H1 (cell line): ENCODE data around the gene TUNAR. TPM values are rescaled to one million over a fixed set of nuclear protein-coding genes. Genes with fewer than 3 reads are reported as not detected.

Source experiments
- CTCF ChIA-PET: fragments of 300-600 bp; sonication (Branson Sonifier 250); formaldehyde crosslinking; loops from one replicate; lab custom pipeline; 2021; ENCODE audit not compliant: partially characterized antibody; lab: Charles Lee
- POLR2A ChIA-PET: fragments of 300-600 bp; sonication (Branson Sonifier 250); formaldehyde crosslinking; loops from one replicate; lab custom pipeline; 2021; ENCODE audit warnings: inconsistent platforms; ENCODE audit not compliant: partially characterized antibody; lab: Charles Lee
- DNase-seq, 2 experiments: peaks; one replicate each; pipeline versions ENCODE4 v3.0.0 to v3.0.0-alpha.2; 2010 to 2022; ENCODE audit warnings: low spot score in 2 of 2, low read depth in 1 of 2, mixed read lengths in 1 of 2
- FAIRE-seq: peaks from 2 replicates; lab custom pipeline; 2011; peaks lifted over from hg19 to GRCh38; lab: Jason Lieb, UNC
- H2AFZ ChIP-seq: 2 replicates; pipeline ENCODE4 v1.8.1; 2012; ENCODE audit warnings: low read length, inconsistent platforms
- H2AK5ac ChIP-seq: 2 replicates; pipeline ENCODE4 v1.6.1; 2013; ENCODE audit warnings: low read depth, low read length
- H2BK120ac ChIP-seq: replicated peaks from 2 replicates; pipeline ENCODE3; 2013; ENCODE audit warnings: low read depth, low read length, inconsistent platforms
- H2BK12ac ChIP-seq: 2 replicates; pipeline ENCODE4 v1.6.1; 2013; ENCODE audit warnings: low read depth, low read length
- H2BK15ac ChIP-seq: 2 replicates; pipeline ENCODE4 v1.6.1; 2013; ENCODE audit warnings: low read length
- H2BK20ac ChIP-seq: 2 replicates; pipeline ENCODE4 v1.6.1; 2013; ENCODE audit warnings: low read length
- H2BK5ac ChIP-seq: 2 replicates; pipeline ENCODE4 v1.6.1; 2013; ENCODE audit warnings: low read depth, low read length
- H3K14ac ChIP-seq: 2 replicates; pipeline ENCODE4 v1.6.1; 2013; ENCODE audit warnings: inconsistent platforms; ENCODE audit not compliant: insufficient read length
- H3K18ac ChIP-seq: 2 replicates; pipeline ENCODE4 v1.6.1; 2013; ENCODE audit warnings: low read length; ENCODE audit errors: extremely low read depth
- H3K23ac ChIP-seq: 2 replicates; pipeline ENCODE4 v1.6.1; 2013; ENCODE audit warnings: inconsistent platforms; ENCODE audit not compliant: insufficient read length
- H3K23me2 ChIP-seq: 2 replicates; pipeline ENCODE4 v1.6.1; 2013; ENCODE audit warnings: low read depth, low read length
- H3K27ac ChIP-seq: 2 replicates; pipeline ENCODE4 v1.6.1; 2011; ENCODE audit warnings: low read depth, low read length, inconsistent platforms
- H3K27me3 ChIP-seq, 4 experiments: replicated peaks in 1 of 4; 1 replicate in 1 of 4; 2 replicates in 3 of 4; pipeline versions ENCODE4 v1.6.1 to v1.8.1; 2011 to 2013; ENCODE audit warnings: low read length in 3 of 4, mild to moderate bottlenecking in 3 of 4, inconsistent platforms in 2 of 4, mixed read lengths in 2 of 4, moderate library complexity in 1 of 4; ENCODE audit not compliant: control insufficient read depth in 3 of 4, insufficient read depth in 3 of 4; ENCODE audit errors: extremely low read depth in 1 of 4
- H3K36me3 ChIP-seq, 4 experiments: 2 replicates each; pipeline versions ENCODE4 v1.6.1 to v1.8.1; 2011 to 2013; ENCODE audit warnings: mild to moderate bottlenecking in 4 of 4, low read length in 3 of 4, moderate library complexity in 2 of 4, control low read depth in 1 of 4, inconsistent platforms in 1 of 4; ENCODE audit not compliant: insufficient read depth in 4 of 4, control insufficient read depth in 2 of 4
- H3K4ac ChIP-seq: replicated peaks from 2 replicates; pipeline ENCODE3; 2013; ENCODE audit warnings: low read length, low read depth, mixed read lengths, inconsistent platforms; ENCODE audit not compliant: insufficient read length
- H3K4me1 ChIP-seq, 4 experiments: replicated peaks in 1 of 4; 1 replicate in 1 of 4; 2 replicates in 3 of 4; pipeline versions ENCODE4 v1.6.1 to v1.8.1; 2011 to 2013; ENCODE audit warnings: low read length in 3 of 4, inconsistent platforms in 2 of 4, mixed read lengths in 1 of 4; ENCODE audit not compliant: insufficient read depth in 4 of 4, control insufficient read depth in 3 of 4
- H3K4me2 ChIP-seq, 2 experiments: 2 replicates each; pipeline versions ENCODE4 v1.6.1 to v1.8.1; 2011 to 2013; ENCODE audit warnings: low read depth in 2 of 2, low read length in 2 of 2, control low read depth in 1 of 2, inconsistent platforms in 1 of 2, mild to moderate bottlenecking in 1 of 2; ENCODE audit not compliant: insufficient read depth in 1 of 2
- H3K4me3 ChIP-seq, 4 experiments: fragments of 200-600, 300-600 bp in 1 of 4; sonication (generic), shearing (Covaris generic), sonication (Bioruptor Twin) in 1 of 4; 2 replicates each; pipeline versions ENCODE4 v1.5.1 to v1.8.1; 2011 to 2016; ENCODE audit warnings: low read length in 4 of 4, low read depth in 3 of 4, control low read depth in 2 of 4, inconsistent platforms in 2 of 4, mild to moderate bottlenecking in 2 of 4, mixed read lengths in 1 of 4, moderate library complexity in 1 of 4; ENCODE audit not compliant: insufficient read depth in 2 of 4; ENCODE audit errors: extremely low read depth in 1 of 4
- H3K56ac ChIP-seq: replicated peaks from 2 replicates; pipeline ENCODE3; 2013; ENCODE audit warnings: low read depth, mild to moderate bottlenecking, mixed read lengths, low read length, inconsistent platforms; ENCODE audit not compliant: insufficient read length
- H3K79me1 ChIP-seq: 2 replicates; pipeline ENCODE4 v1.6.1; 2013; ENCODE audit warnings: low read depth, low read length, control low read depth
- H3K79me2 ChIP-seq, 2 experiments: 2 replicates each; pipeline versions ENCODE4 v1.6.1 to v1.8.1; 2012 to 2013; ENCODE audit warnings: low read length in 2 of 2, mild to moderate bottlenecking in 2 of 2, inconsistent platforms in 1 of 2; ENCODE audit not compliant: insufficient read depth in 2 of 2, control insufficient read depth in 1 of 2
- H3K9ac ChIP-seq, 4 experiments: replicated peaks in 1 of 4; 1 replicate in 1 of 4; 2 replicates in 3 of 4; pipeline versions ENCODE4 v1.6.1 to v1.8.1; 2011 to 2013; ENCODE audit warnings: low read depth in 3 of 4, low read length in 3 of 4, control low read depth in 2 of 4, mild to moderate bottlenecking in 2 of 4, moderate library complexity in 2 of 4, inconsistent platforms in 1 of 4; ENCODE audit errors: extremely low read depth in 1 of 4
- H3K9me3 ChIP-seq, 2 experiments: 2 replicates each; pipeline versions ENCODE4 v1.6.1 to v1.8.1; 2012 to 2013; ENCODE audit warnings: mild to moderate bottlenecking in 2 of 2, moderate library complexity in 2 of 2, control low read depth in 1 of 2, inconsistent platforms in 1 of 2, low read depth in 1 of 2, low read length in 1 of 2, mixed read lengths in 1 of 2; ENCODE audit not compliant: insufficient read depth in 2 of 2
- H4K20me1 ChIP-seq, 2 experiments: replicated peaks in 1 of 2; 2 replicates each; pipeline versions ENCODE3 to v1.8.1; 2011 to 2013; ENCODE audit warnings: inconsistent platforms in 2 of 2, low read length in 2 of 2, mild to moderate bottlenecking in 1 of 2; ENCODE audit not compliant: insufficient read depth in 2 of 2, control insufficient read depth in 1 of 2
- H4K5ac ChIP-seq: 2 replicates; pipeline ENCODE4 v1.6.1; 2013; ENCODE audit warnings: low read length, low read depth, mixed read lengths, inconsistent platforms; ENCODE audit not compliant: insufficient read length
- H4K8ac ChIP-seq: 2 replicates; pipeline ENCODE4 v1.8.0; 2013; ENCODE audit warnings: mild to moderate bottlenecking, moderate library complexity, low read length, inconsistent platforms; ENCODE audit not compliant: insufficient read depth; ENCODE audit errors: extremely low read depth
- H4K91ac ChIP-seq: replicated peaks from 2 replicates; pipeline ENCODE3; 2013; ENCODE audit warnings: low read length, mixed read lengths, inconsistent platforms; ENCODE audit not compliant: insufficient read length
- ASH2L ChIP-seq: fragments of 200-600, 300-600 bp; sonication (generic); IDR thresholded peaks from one replicate; pipeline ENCODE4 v1.7.1; 2017; ENCODE audit warnings: low read length
- CHD2 ChIP-seq: IDR thresholded peaks from 2 replicates; pipeline ENCODE4 v1.6.1; 2012; ENCODE audit warnings: low read length, improper control_type of control experiment
- E2F6 ChIP-seq: IDR thresholded peaks from 2 replicates; pipeline ENCODE4 v1.6.1; 2012; ENCODE audit warnings: inconsistent platforms
- KDM4A ChIP-seq: IDR thresholded peaks from one replicate; pipeline ENCODE4 v1.7.1; 2012; ENCODE audit warnings: low read depth, mild to moderate bottlenecking, moderate library complexity, low read length, inconsistent platforms; ENCODE audit not compliant: severe bottlenecking
- SIX5 ChIP-seq: IDR thresholded peaks from 2 replicates; pipeline ENCODE4 v1.6.1; 2011; ENCODE audit warnings: mild to moderate bottlenecking, low read depth, low read length
- SUZ12 ChIP-seq: fragments of 200-600 bp; sonication (generic); IDR thresholded peaks from 2 replicates; pipeline ENCODE4 v1.6.1; 2012; ENCODE audit warnings: mild to moderate bottlenecking, inconsistent platforms, low read length, moderate library complexity, mixed read lengths
- TAF1 ChIP-seq: IDR thresholded peaks from 2 replicates; pipeline ENCODE4 v1.6.1; 2011; ENCODE audit warnings: mild to moderate bottlenecking, low read depth, low read length
- WGBS, 2 experiments: shearing (Covaris generic) in 1 of 2; methylation state at CpG; one replicate each; pipeline versions ENCODE4 v1.1.6 to v1.1.7; 2013 to 2015; ENCODE audit warnings: low lambda C conversion rate in 2 of 2, mixed read lengths in 2 of 2, inconsistent platforms in 1 of 2, low coverage in 1 of 2, missing lambda C conversion rate in 1 of 2; ENCODE audit not compliant: insufficient replicate concordance in 2 of 2, insufficient coverage in 1 of 2, insufficient read length in 1 of 2; ENCODE audit errors: extremely low coverage in 1 of 2, missing lambda C conversion rate in 1 of 2; 5-methylcytosine and 5-hydroxymethylcytosine counted together
- long read RNA-seq, 2 experiments: library from RNA in 1 of 2; library from capped mRNA in 1 of 2; stranded (forward); transcript quantifications; one replicate each; pipeline ENCODE4 v2.0.0, GENCODE V29; 2021; ENCODE audit warnings: inconsistent platforms in 1 of 2
- polyA minus RNA-seq, 3 experiments: library from RNA; depleted of rRNA, polyadenylated mRNA; stranded (reverse); fragments of >200 nt; gene quantifications; 1 replicate in 2 of 3; 2 replicates in 1 of 3; pipeline ENCODE4 v1.2.3, GENCODE V29; 2011
- polyA plus RNA-seq, 7 experiments: library from polyadenylated mRNA; depleted of rRNA in 3 of 7; stranded (reverse) in 5 of 7; unstranded in 2 of 7; fragments of >200 nt in 5 of 7; fragments of 200-250 nt in 2 of 7; gene quantifications; 1 replicate in 5 of 7; 2 replicates in 1 of 7; 4 replicates in 1 of 7; pipeline versions ENCODE4 v1.2.1 to v1.2.3, GENCODE V29; 2011 to 2013; ENCODE audit warnings: missing spikeins in 2 of 7, mixed read lengths in 2 of 7
- total RNA-seq: library from RNA; stranded (reverse); fragmentation: NEBNext Ultra II Directional; extraction: Animal tissue kit (Norgen Biotek cat#: 25700); gene quantifications from 2 replicates; pipeline ENCODE4 v1.2.1, GENCODE V29; 2021

The TUNAR gene
- total RNA-seq (63.7 and 63.9 TPM in 2 replicates), polyA plus RNA-seq (2011; rRNA removed) (12.3 and 12.8 TPM in 2 replicates), polyA minus RNA-seq (2011; rRNA and poly(A)+ RNA removed) (11.2 and 12.1 TPM in 2 replicates)
- polyA plus RNA-seq (2011; cell fraction: cytosol; rRNA removed) = 18.2 TPM
- polyA plus RNA-seq (2011; cell fraction: nucleus; rRNA removed) = 13.0 TPM
- 48.9 to 70.8 TPM (median 51.8 TPM) in 4 replicates for polyA plus RNA-seq (2012, experiment 1 of 2)
- polyA plus RNA-seq (2012, experiment 2 of 2) = 53.8 TPM
- 46.4 TPM for polyA plus RNA-seq (2013, experiment 1 of 2)
- 49.6 TPM for polyA plus RNA-seq (2013, experiment 2 of 2)
- 16.5 TPM for polyA minus RNA-seq (2011; cell fraction: cytosol; rRNA and poly(A)+ RNA removed)
- polyA minus RNA-seq (2011; cell fraction: nucleus; rRNA and poly(A)+ RNA removed) = 15.7 TPM
- long read RNA-seq, experiment 1, transcript TUNAR-201 (2 exons, 3,197 nt) = major isoform, 10 of 32 reads
- long read RNA-seq, experiment 1, partial matches to known transcripts = 0 of 32 reads
- long read RNA-seq, experiment 1, other reads (novel, unspliced or antisense) = 22 of 32 reads
- long read RNA-seq, experiment 2, partial matches to known transcripts = 0 of 10 reads
- long read RNA-seq, experiment 2, other reads (novel, unspliced or antisense) = 10 of 10 reads

DNA sequence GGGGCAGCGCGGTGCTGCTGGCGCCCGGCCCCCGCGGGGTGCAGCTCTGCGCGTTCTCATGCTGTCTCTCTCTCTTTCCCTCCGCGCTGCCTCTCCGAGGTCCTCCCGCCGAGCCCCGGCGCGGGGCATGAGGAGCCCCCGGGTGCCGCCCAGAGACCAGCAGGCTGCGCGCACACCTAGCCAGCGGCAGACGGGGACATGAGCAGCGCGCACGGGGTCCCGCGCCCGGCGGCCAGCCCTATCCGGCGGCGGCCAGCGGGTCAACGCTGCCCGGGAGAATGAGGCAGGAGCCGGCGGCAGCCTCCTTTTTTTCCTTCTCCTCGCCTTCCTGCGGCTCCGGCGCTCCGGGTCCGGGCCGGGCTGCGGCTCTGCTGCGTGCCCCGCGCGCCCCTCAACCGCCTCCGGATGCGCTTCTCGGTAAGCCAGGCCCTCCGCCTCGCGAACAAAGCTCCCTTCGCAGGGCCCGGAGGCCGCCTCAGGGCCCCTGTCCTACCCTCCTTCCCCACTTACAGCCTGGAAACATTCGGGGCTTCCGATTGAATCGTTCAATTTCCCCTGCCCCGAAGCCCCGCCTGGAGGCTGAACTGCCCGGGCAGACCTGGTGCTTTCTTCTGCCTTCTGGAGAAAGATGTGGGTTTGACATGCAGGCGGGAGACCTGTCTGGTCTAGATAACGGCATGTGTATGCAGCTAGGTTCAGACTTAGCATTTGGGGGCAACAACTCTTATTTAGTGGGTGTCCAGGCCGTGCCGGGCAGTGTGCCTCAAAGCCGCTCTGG, at the start of gene TUNAR:
TUNAR (plus strand) TSS at position 72 of the 778 bp plus-strand sequence.
- Histone ChIP-seq H3K23me2 (peaks cover 16% of the 10 kb centered on the region), H2BK12ac (peak within 1 kb of the TSS; percentile 77; the same call in 1 of the 2 replicates), H3K4me1 (peaks cover 9 to 23% (median 19%) of the 10 kb centered on the region in 4 experiments; a peak in 6 of 7 replicates), H3K27ac (no peak within 1 kb of the TSS), H4K8ac (peak within 1 kb of the TSS; percentile 80), H3K56ac (no peak within 1 kb of the TSS), H3K14ac (no peak within 1 kb of the TSS), H3K4me3 (peak within 1 kb of the TSS; percentile 47 to 77 (median 66)), H3K36me3 (peaks cover 0 to 20% (median 2%) of the 10 kb centered on the region in 4 experiments; a peak in 4 of 8 replicates), H3K4me2 (peak within 1 kb of the TSS; percentile 84 to 85), H4K5ac (peak within 1 kb of the TSS; percentile 46), H2AK5ac (no peak within 1 kb of the TSS), H3K9me3 (peaks cover 0 to 4% of the 10 kb centered on the region in 2 experiments; a peak in 1 of 4 replicates), H3K79me1 (peaks cover 9% of the 10 kb centered on the region; the same call in 1 of the 2 replicates), H2BK5ac (peak within 1 kb of the TSS; percentile 63; the same call in 1 of the 2 replicates), H2BK20ac (0 out of 2 replicates have a peak within 1 kb of the TSS, but pooled peaks have one; percentile 25), H4K20me1 (peaks cover 0 to 1% of the 10 kb centered on the region in 2 experiments), H3K27me3 (peaks cover 0 to 10% (median 6%) of the 10 kb centered on the region in 4 experiments; a peak in 5 of 7 replicates), H2BK120ac (peak within 1 kb of the TSS; percentile 20), H4K91ac (peak within 1 kb of the TSS; percentile 72), H2AFZ (no peak within 1 kb of the TSS), H3K4ac (peak within 1 kb of the TSS; percentile 19), H3K18ac (peak within 1 kb of the TSS; percentile 74), H2BK15ac (peak within 1 kb of the TSS; percentile 19; the same call in 1 of the 2 replicates), H3K23ac (no peak within 1 kb of the TSS), H3K9ac (peak within 1 kb of the TSS; percentile 60 to 82 (median 64)), H3K79me2 (peaks cover 11 to 49% of the 10 kb centered on the region in 2 experiments)
- DNase-seq = peak in 1 of 2 experiments; percentile 70
- no peak for FAIRE-seq
- CTCF ChIA-PET = interaction anchor here (0.9 to 1.1 kb wide), 2 partner anchors 34 to 319 kb away, joined by 3 read pairs; no protein-coding TSS in a partner anchor
- WGBS, 2 experiments = 5% methylated on average over 68 of the region's 70 CpGs; no CpG with 5 or more reads in 1 of the 2 experiments
- POLR2A ChIA-PET = interaction anchor here (0.7 to 2.6 kb wide), 11 partner anchors 11 to 201 kb away, joined by 3 to 7 read pairs (median 5); no protein-coding TSS in a partner anchor
- peak; percentile 30 for TF ChIP-seq KDM4A
- no peak for TF ChIP-seq TAF1
- TF ChIP-seq CHD2 = no peak
- peak; percentile 26; the same call in 1 of the 2 replicates for TF ChIP-seq SUZ12
- no peak for TF ChIP-seq SIX5
- peak; percentile 46 for TF ChIP-seq ASH2L
- TF ChIP-seq E2F6 = peak; percentile 53
